B cell (primary cell): ENCODE measurements around the gene KIAA0753. TPM values are rescaled to one million over a fixed set of nuclear protein-coding genes. Genes with fewer than 3 reads are reported as not detected.

ENCODE experiments used
- ATAC-seq: fragments of 200-7000 bp; cut with Tn5 transposase; one replicate; pipeline ENCODE4 v1.10.0; 2021; ENCODE audit warnings: low read depth, mild to moderate bottlenecking, moderate number of reproducible peaks, moderate library complexity
- CTCF ChIA-PET: fragments of 350-600 bp; sonication (Branson Sonifier 250); formaldehyde crosslinking; loops from one replicate; lab custom pipeline; 2021; ENCODE audit warnings: antibody characterized with exemption, inconsistent platforms; lab: Charles Lee
- POLR2A ChIA-PET: fragments of 350-600 bp; sonication (Branson Sonifier 250); formaldehyde crosslinking; loops from one replicate; lab custom pipeline; 2021; ENCODE audit warnings: antibody characterized with exemption; lab: Charles Lee
- DNase-seq: peaks from one replicate; pipeline ENCODE4 v3.0.0; 2013
- H2AFZ ChIP-seq: 2 replicates; pipeline ENCODE4 v1.6.1; 2012; ENCODE audit warnings: mild to moderate bottlenecking, low read depth, low read length; ENCODE audit not compliant: insufficient read depth, poor library complexity, severe bottlenecking
- H3K27ac ChIP-seq, 2 donors: 1 replicate in 1 of 2; 2 replicates in 1 of 2; pipeline ENCODE4 v1.5.1; 2012 to 2013; ENCODE audit warnings: low read length in 2 of 2, mild to moderate bottlenecking in 2 of 2, moderate library complexity in 1 of 2
- H3K27me3 ChIP-seq, 4 experiments: fragments of 200-600 bp in 1 of 4; sonication (generic) in 1 of 4; replicated peaks in 1 of 4; 1 replicate in 2 of 4; 2 replicates in 2 of 4; pipeline versions ENCODE4 v1.6.1 to v1.7.0; 2013 to 2016; ENCODE audit warnings: low read length in 3 of 4, mild to moderate bottlenecking in 2 of 4, mixed read lengths in 1 of 4, moderate library complexity in 1 of 4; ENCODE audit not compliant: insufficient read depth in 4 of 4, control insufficient read depth in 3 of 4; ENCODE audit errors: control extremely low read depth in 1 of 4
- H3K36me3 ChIP-seq, 2 experiments: replicated peaks in 1 of 2; 1 replicate in 1 of 2; 2 replicates in 1 of 2; pipeline versions ENCODE4 v1.6.1 to v1.7.1; 2013; ENCODE audit warnings: low read length in 1 of 2; ENCODE audit not compliant: insufficient read depth in 2 of 2, control insufficient read depth in 1 of 2; ENCODE audit errors: control extremely low read depth in 1 of 2, extremely low read depth in 1 of 2
- H3K4me1 ChIP-seq, 2 donors: fragments of 200-600 bp in 1 of 2; sonication (generic) in 1 of 2; 1 replicate in 1 of 2; 2 replicates in 1 of 2; pipeline versions ENCODE4 v1.5.1 to v1.6.1; 2013 to 2017; ENCODE audit warnings: low read length in 2 of 2; ENCODE audit not compliant: control insufficient read depth in 2 of 2, insufficient read depth in 2 of 2
- H3K4me2 ChIP-seq: replicated peaks from 2 replicates; pipeline ENCODE3; 2012; ENCODE audit warnings: mild to moderate bottlenecking, low read depth, low read length; ENCODE audit not compliant: poor library complexity, severe bottlenecking
- H3K4me3 ChIP-seq, 5 experiments: fragments of 200-600 bp in 1 of 5; sonication (generic) in 1 of 5; 1 replicate in 3 of 5; 2 replicates in 2 of 5; pipeline versions ENCODE4 v1.5.1 to v1.7.0; 2011 to 2016; ENCODE audit warnings: low read length in 4 of 5, mild to moderate bottlenecking in 4 of 5, low read depth in 2 of 5, control low read depth in 1 of 5, moderate library complexity in 1 of 5; ENCODE audit not compliant: insufficient read depth in 1 of 5; ENCODE audit errors: control extremely low read depth in 1 of 5, extremely low read depth in 1 of 5
- H3K79me2 ChIP-seq: fragments of 200-600 bp; sonication (generic); one replicate; pipeline ENCODE4 v1.6.0; 2016; ENCODE audit warnings: low read length; ENCODE audit not compliant: control insufficient read depth, insufficient read depth
- H3K9ac ChIP-seq: fragments of 200-600 bp; sonication (generic); 2 replicates; pipeline ENCODE4 v1.6.1; 2017; ENCODE audit warnings: mild to moderate bottlenecking, low read length, moderate library complexity
- H3K9me3 ChIP-seq, 3 donors: one replicate each; pipeline versions ENCODE4 v1.6.1 to v1.7.1; 2013; ENCODE audit warnings: low read length in 2 of 3; ENCODE audit not compliant: control insufficient read depth in 2 of 3, insufficient read depth in 1 of 3; ENCODE audit errors: control extremely low read depth in 1 of 3
- H4K20me1 ChIP-seq: 2 replicates; pipeline ENCODE4 v1.6.0; 2012; ENCODE audit warnings: mild to moderate bottlenecking, low read length; ENCODE audit not compliant: insufficient read depth, control insufficient read depth, poor library complexity, severe bottlenecking
- H3K27ac Mint-ChIP-seq: one replicate; pipeline ENCODE4 v1.8.0; 2021; ENCODE audit warnings: mixed read lengths
- H3K27me3 Mint-ChIP-seq: one replicate; pipeline ENCODE4 v1.8.0; 2021; ENCODE audit warnings: mixed read lengths
- H3K4me1 Mint-ChIP-seq: one replicate; pipeline ENCODE4 v1.8.0; 2021; ENCODE audit warnings: mixed read lengths
- H3K4me3 Mint-ChIP-seq: one replicate; pipeline ENCODE4 v1.8.0; 2021; ENCODE audit warnings: mixed read lengths
- H3K9me3 Mint-ChIP-seq: one replicate; pipeline ENCODE4 v1.8.0; 2022; ENCODE audit warnings: mixed read lengths; ENCODE audit not compliant: insufficient read depth
- EZH2 ChIP-seq: IDR thresholded peaks from 2 replicates; pipeline ENCODE4 v1.6.1; 2012; ENCODE audit warnings: borderline replicate concordance, low read depth, mild to moderate bottlenecking, moderate library complexity, low read length; ENCODE audit not compliant: insufficient read depth, poor library complexity, severe bottlenecking
- WGBS: methylation state at CpG from one replicate; pipeline ENCODE4 v1.1.5; 2013; ENCODE audit warnings: missing lambda C conversion rate; ENCODE audit not compliant: insufficient coverage; 5-methylcytosine and 5-hydroxymethylcytosine counted together
- intact Hi-C: fragments of 100-400 bp; cut with micrococcal nuclease; formaldehyde crosslinking; loops from one replicate; pipeline ENCODE4 v1.10.0; 2022
- polyA plus RNA-seq: library from polyadenylated mRNA; depleted of rRNA; stranded (reverse); fragments of >200 nt; gene quantifications from 2 replicates; pipeline ENCODE4 v1.2.3, GENCODE V29; 2012
- total RNA-seq, 2 donors: library from RNA; stranded (reverse); fragments of 120-200 nt in 1 of 2; gene quantifications; 1 replicate in 1 of 2; 2 replicates in 1 of 2; pipeline versions ENCODE4 v1.2.3 to v1.2.4, GENCODE V29; 2013 to 2022
- TF ChIP-seq, protein P1 (sequence below): fragments of 200-600 bp; IDR thresholded peaks from one replicate; pipeline ENCODE4 v1.8.0; 2022; ENCODE audit warnings: antibody characterized with exemption, mild to moderate bottlenecking

Gene KIAA0753
- total and polyA plus RNA-seq, 2 donors (not counting 1 experiment from before 2014, with no cell fraction given) = 6.3 to 29.1 TPM

DNA sequence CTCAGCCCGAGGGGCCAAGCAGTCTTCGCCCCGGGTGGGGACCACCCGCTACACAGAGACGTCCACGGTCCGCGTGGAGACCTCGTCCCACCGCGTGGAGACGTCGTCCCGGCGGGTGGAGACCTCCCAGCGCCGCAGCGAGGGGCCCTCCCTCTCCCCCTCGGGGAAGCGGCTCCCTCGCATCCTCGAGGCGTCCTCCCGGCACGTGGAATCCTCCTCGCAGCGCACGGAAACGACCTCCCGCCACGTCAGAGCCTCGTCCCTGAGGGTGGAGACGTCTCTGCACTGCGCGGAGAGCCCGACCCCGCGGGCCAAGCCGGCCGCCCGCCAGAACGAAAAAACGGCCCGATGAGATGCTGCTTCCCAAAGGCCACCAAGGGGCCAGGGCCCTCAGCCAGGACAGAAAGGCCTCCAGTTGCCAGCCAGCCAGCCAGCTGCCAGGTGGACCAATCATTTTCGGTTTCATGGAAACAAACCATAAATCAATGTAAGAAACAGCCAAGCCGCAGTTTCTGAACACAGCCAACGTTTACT is 11.5 kb upstream of the KIAA0753 start:
- Mint-ChIP-seq H3K4me3 (peak overlapping the region; percentile 99), H3K27ac (peak overlapping the region; percentile 64), H3K9me3 (no peaks in the 10 kb centered on the region), H3K4me1 (peaks cover 68% of the 10 kb centered on the region), H3K27me3 (no peaks in the 10 kb centered on the region)
- Histone ChIP-seq H2AFZ (peak overlapping the region; percentile 82), H3K36me3 (peaks cover 0 to 23% of the 10 kb centered on the region in 2 experiments), H3K9ac (peak overlapping the region; percentile 99), H3K9me3 (peaks cover 0 to 5% (median 0%) of the 10 kb centered on the region in 3 donors), H3K27ac (peak overlapping the region; percentile 96 to 99), H3K4me2 (peak overlapping the region; percentile 82), H3K4me3 (peak overlapping the region; percentile 17 to 92 (median 74)), H3K4me1 (peaks cover 28 to 50% of the 10 kb centered on the region in 2 donors), H3K79me2 (peaks cover 32% of the 10 kb centered on the region), H3K27me3 (no peaks in the 10 kb centered on the region), H4K20me1 (peaks cover 21% of the 10 kb centered on the region)
- no peak for DNase-seq
- CTCF ChIA-PET = interaction anchor here (0.8 to 1.8 kb wide), 3 partner anchors 9 to 177 kb away, joined by 4 to 7 read pairs (median 5); no protein-coding TSS in a partner anchor
- intact Hi-C loops = loop anchor here (1.0 to 10.0 kb wide), 6 partner anchors 11 to 1183 kb away; partner anchors contain the start of genes DERL2, KDM6B, MIS12 and NLRP1
- TF ChIP-seq EZH2 = no peak
- TF ChIP-seq, protein P1, sequence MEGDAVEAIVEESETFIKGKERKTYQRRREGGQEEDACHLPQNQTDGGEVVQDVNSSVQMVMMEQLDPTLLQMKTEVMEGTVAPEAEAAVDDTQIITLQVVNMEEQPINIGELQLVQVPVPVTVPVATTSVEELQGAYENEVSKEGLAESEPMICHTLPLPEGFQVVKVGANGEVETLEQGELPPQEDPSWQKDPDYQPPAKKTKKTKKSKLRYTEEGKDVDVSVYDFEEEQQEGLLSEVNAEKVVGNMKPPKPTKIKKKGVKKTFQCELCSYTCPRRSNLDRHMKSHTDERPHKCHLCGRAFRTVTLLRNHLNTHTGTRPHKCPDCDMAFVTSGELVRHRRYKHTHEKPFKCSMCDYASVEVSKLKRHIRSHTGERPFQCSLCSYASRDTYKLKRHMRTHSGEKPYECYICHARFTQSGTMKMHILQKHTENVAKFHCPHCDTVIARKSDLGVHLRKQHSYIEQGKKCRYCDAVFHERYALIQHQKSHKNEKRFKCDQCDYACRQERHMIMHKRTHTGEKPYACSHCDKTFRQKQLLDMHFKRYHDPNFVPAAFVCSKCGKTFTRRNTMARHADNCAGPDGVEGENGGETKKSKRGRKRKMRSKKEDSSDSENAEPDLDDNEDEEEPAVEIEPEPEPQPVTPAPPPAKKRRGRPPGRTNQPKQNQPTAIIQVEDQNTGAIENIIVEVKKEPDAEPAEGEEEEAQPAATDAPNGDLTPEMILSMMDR = no peak
- WGBS = 6% methylated on average over 47 of the region's 47 CpGs
- POLR2A ChIA-PET = interaction anchor here (1.0 to 2.4 kb wide), 3 partner anchors 9 to 14 kb away, joined by 3 to 17 read pairs (median 4); no protein-coding TSS in a partner anchor
- ATAC-seq = peak; percentile 3
